Esophagus muscularis mucosa (tissue), 4 donors: ENCODE data around the gene THBS1. TPM values are rescaled to one million over a fixed set of nuclear protein-coding genes. Genes with fewer than 3 reads are reported as not detected.
A peak's percentile ranks its signal among the peaks of the same experiment; 100 is the strongest.

Source experiments
- DNase-seq: peaks from one replicate; pipeline ENCODE4 v3.0.0-alpha.2; 2017; ENCODE audit errors: extremely low spot score
- H3K27ac ChIP-seq, 4 donors: fragments of 200-600 bp; sonication (generic); replicated peaks in 1 of 4; 1 replicate in 3 of 4; 2 replicates in 1 of 4; pipeline ENCODE4 v1.5.1; 2016 to 2019; ENCODE audit warnings: mild to moderate bottlenecking in 1 of 4
- H3K27me3 ChIP-seq, 4 donors: fragments of 200-600 bp; sonication (generic); one replicate each; pipeline versions ENCODE4 v1.5.1 to v1.6.0; 2016 to 2019
- H3K36me3 ChIP-seq, 4 donors: fragments of 200-600 bp; sonication (generic); one replicate each; pipeline ENCODE4 v1.5.1; 2016 to 2019
- H3K4me1 ChIP-seq, 4 donors: fragments of 200-600 bp; sonication (generic); one replicate each; pipeline ENCODE4 v1.5.1; 2016 to 2019
- H3K4me3 ChIP-seq, 4 donors: fragments of 200-600 bp; sonication (generic); 1 replicate in 2 of 4; 2 replicates in 2 of 4; pipeline ENCODE4 v1.5.1; 2016 to 2019; ENCODE audit warnings: mild to moderate bottlenecking in 4 of 4, moderate library complexity in 1 of 4
- H3K9me3 ChIP-seq, 4 donors: fragments of 200-600 bp; sonication (generic); 1 replicate in 3 of 4; 2 replicates in 1 of 4; pipeline ENCODE4 v1.5.1; 2016 to 2019
- EP300 ChIP-seq: sonication (generic); formaldehyde crosslinking; IDR thresholded peaks from one replicate; pipeline ENCODE4 v1.6.1; 2017; ENCODE audit warnings: antibody characterized with exemption
- POLR2A ChIP-seq: fragments of 450-650 bp; IDR thresholded peaks from one replicate; pipeline ENCODE4 v1.6.1; 2017; ENCODE audit warnings: antibody characterized with exemption, moderate library complexity, mild to moderate bottlenecking, low read depth
- POLR2AphosphoS5 ChIP-seq, 2 donors: sonication (generic); formaldehyde crosslinking; IDR thresholded peaks; one replicate each; pipeline ENCODE4 v1.6.1; 2017; ENCODE audit warnings: antibody characterized with exemption in 2 of 2
- WGBS: methylation state at CpG from one replicate; pipeline ENCODE4 v1.1.5; 2018; 5-methylcytosine and 5-hydroxymethylcytosine counted together
- intact Hi-C: fragments of 100-400 bp; cut with DNase I; formaldehyde crosslinking; loops from one replicate; pipeline ENCODE4 v1.15.1; 2023
- total RNA-seq, 4 donors: library from RNA; depleted of rRNA; stranded (reverse); fragments of >200 nt; gene quantifications; one replicate each; pipeline versions ENCODE4 v1.1.0 to v1.2.1, GENCODE V29; 2016
- TF ChIP-seq, protein P1 (sequence below), 3 experiments: fragments of 200-600 bp in 2 of 3; fragments of 450-650 bp in 1 of 3; sonication (generic) in 2 of 3; IDR thresholded peaks; one replicate each; pipeline ENCODE4 v1.5.1; 2017 to 2019; ENCODE audit warnings: antibody characterized with exemption in 3 of 3, mild to moderate bottlenecking in 2 of 3, moderate library complexity in 1 of 3

The THBS1 gene
- total RNA-seq, 4 donors from 2014 or later: 188 to 4,072 (median 270) TPM

DNA sequence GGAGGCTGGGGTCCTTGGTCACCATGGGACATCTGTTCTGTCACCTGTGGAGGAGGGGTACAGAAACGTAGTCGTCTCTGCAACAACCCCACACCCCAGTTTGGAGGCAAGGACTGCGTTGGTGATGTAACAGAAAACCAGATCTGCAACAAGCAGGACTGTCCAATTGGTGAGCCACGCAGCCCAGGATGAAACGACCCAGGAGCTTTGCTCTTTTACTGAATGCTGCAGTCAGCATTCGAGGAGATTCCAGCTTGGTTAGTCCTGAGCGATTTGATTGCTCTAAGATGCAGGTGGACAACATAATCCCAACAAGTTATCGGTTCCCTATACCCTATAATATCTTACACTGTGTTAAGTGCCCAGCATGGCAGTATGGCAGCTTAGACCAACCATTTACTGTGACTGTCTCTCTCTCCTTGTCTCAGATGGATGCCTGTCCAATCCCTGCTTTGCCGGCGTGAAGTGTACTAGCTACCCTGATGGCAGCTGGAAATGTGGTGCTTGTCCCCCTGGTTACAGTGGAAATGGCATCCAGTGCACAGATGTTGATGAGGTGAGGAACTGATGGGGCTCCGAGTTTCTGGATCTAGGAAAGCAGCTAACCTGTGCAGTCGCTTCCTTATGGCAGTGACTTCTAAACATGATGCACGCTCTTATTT lies 7.8 kb downstream of the THBS1 start:
- no peak overlapping the region for H3K4me3 ChIP-seq
- intact Hi-C loops: loop anchor here (10.0 kb wide), 1 partner anchor 884 kb away; no protein-coding TSS in a partner anchor
- H3K9me3 ChIP-seq: no peaks in the 10 kb centered on the region
- no peaks in the 10 kb centered on the region for H3K27me3 ChIP-seq
- no peak for DNase-seq
- H3K4me1 ChIP-seq: peaks cover 32 to 97% (median 96%) of the 10 kb centered on the region in 4 donors
- WGBS: 81% methylated on average over 13 of the region's 13 CpGs
- TF ChIP-seq POLR2A: no peak
- peak in 1 of 2 donors; percentile 57 for TF ChIP-seq POLR2AphosphoS5 (IDR thresholded peaks at IDR 0.05)
- TF ChIP-seq EP300: no peak
- TF ChIP-seq, protein P1, sequence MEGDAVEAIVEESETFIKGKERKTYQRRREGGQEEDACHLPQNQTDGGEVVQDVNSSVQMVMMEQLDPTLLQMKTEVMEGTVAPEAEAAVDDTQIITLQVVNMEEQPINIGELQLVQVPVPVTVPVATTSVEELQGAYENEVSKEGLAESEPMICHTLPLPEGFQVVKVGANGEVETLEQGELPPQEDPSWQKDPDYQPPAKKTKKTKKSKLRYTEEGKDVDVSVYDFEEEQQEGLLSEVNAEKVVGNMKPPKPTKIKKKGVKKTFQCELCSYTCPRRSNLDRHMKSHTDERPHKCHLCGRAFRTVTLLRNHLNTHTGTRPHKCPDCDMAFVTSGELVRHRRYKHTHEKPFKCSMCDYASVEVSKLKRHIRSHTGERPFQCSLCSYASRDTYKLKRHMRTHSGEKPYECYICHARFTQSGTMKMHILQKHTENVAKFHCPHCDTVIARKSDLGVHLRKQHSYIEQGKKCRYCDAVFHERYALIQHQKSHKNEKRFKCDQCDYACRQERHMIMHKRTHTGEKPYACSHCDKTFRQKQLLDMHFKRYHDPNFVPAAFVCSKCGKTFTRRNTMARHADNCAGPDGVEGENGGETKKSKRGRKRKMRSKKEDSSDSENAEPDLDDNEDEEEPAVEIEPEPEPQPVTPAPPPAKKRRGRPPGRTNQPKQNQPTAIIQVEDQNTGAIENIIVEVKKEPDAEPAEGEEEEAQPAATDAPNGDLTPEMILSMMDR (IDR thresholded peaks at IDR 0.05): no peak
- H3K27ac ChIP-seq: peak overlapping the region; percentile 56 to 93 (median 72)
- H3K36me3 ChIP-seq: peaks cover 77 to 100% (median 100%) of the 10 kb centered on the region in 4 donors

DNA sequence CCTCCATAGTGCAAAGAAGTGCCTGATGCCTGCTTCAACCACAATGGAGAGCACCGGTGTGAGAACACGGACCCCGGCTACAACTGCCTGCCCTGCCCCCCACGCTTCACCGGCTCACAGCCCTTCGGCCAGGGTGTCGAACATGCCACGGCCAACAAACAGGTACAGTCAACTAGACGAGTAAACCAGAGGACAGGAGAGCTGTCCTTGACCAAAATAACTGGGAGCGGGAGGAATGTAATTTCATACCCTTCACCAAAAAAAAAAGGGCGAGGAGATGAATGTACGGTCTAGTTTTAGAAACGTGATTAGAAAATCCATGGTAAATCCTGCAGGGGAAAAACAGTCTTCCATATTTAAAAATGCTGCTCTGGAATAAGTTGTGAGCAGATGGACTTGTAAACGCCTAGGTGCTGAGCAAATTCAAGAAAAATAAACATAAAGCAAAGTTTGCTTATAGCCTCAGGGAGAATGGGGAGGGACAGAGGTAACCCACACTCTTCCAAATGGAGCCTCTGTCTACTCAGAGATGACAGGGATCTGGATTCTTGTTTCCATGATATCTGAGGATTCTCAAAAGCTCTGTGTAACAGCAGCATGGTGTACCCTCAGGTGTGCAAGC lies 8.4 kb downstream of the THBS1 start:
- peak overlapping the region; percentile 5 to 93 (median 72) for H3K27ac ChIP-seq
- TF ChIP-seq POLR2A: no peak
- no peak for TF ChIP-seq POLR2AphosphoS5 (IDR thresholded peaks at IDR 0.05)
- no peak for TF ChIP-seq EP300
- TF ChIP-seq, protein P1 (IDR thresholded peaks at IDR 0.05): no peak
- no peak for DNase-seq
- H3K36me3 ChIP-seq: peaks cover 79 to 100% (median 100%) of the 10 kb centered on the region in 4 donors
- H3K4me1 ChIP-seq: peaks cover 25 to 96% (median 95%) of the 10 kb centered on the region in 4 donors
- H3K9me3 ChIP-seq: no peaks in the 10 kb centered on the region
- no peaks in the 10 kb centered on the region for H3K27me3 ChIP-seq
- 68% methylated on average over 14 of the region's 14 CpGs for WGBS
- intact Hi-C loops: loop anchor here (10.0 kb wide), 1 partner anchor 885 kb away; no protein-coding TSS in a partner anchor
- H3K4me3 ChIP-seq: no peak overlapping the region

DNA sequence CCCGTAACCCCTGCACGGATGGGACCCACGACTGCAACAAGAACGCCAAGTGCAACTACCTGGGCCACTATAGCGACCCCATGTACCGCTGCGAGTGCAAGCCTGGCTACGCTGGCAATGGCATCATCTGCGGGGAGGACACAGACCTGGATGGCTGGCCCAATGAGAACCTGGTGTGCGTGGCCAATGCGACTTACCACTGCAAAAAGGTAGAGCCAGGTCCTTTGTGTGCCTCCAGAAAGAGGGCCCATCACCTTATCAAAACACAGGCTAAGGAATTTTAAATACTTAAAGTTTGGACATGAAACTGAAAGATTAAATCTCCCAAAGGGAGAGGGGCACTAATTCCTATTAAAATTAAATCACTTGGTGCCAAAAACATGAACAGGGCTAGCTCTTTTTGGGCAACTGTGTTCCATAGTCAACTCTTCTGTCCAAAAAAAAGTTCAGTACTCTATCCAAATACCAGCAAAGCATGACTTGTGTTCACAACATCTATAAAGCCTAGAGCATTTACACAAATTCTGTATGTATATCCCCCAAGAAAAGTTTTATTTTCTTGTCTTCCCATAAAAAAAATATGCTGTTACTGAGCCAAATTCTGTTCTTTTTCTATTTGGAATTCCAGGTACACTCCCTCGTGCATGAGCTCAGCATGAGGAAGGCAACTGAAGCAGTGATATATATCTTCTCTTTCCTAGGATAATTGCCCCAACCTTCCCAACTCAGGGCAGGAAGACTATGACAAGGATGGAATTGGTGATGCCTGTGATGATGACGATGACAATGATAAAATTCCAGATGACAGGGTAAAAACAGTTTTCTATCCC lies 9.2 kb downstream of the THBS1 start:
- Histone ChIP-seq H3K27ac (peak overlapping the region; percentile 5 to 87 (median 32)), H3K27me3 (no peaks in the 10 kb centered on the region), H3K9me3 (no peaks in the 10 kb centered on the region), H3K4me1 (peaks cover 24 to 96% (median 92%) of the 10 kb centered on the region in 4 donors), H3K4me3 (no peak overlapping the region), H3K36me3 (peaks cover 78 to 100% (median 100%) of the 10 kb centered on the region in 4 donors)
- WGBS: 85% methylated on average over 9 of the region's 13 CpGs
- intact Hi-C loops: loop anchor here (10.0 kb wide), 1 partner anchor 885 kb away; no protein-coding TSS in a partner anchor
- TF ChIP-seq POLR2AphosphoS5 (IDR thresholded peaks at IDR 0.05): peak in 1 of 2 donors; percentile 66
- TF ChIP-seq POLR2A: no peak
- DNase-seq: no peak

DNA sequence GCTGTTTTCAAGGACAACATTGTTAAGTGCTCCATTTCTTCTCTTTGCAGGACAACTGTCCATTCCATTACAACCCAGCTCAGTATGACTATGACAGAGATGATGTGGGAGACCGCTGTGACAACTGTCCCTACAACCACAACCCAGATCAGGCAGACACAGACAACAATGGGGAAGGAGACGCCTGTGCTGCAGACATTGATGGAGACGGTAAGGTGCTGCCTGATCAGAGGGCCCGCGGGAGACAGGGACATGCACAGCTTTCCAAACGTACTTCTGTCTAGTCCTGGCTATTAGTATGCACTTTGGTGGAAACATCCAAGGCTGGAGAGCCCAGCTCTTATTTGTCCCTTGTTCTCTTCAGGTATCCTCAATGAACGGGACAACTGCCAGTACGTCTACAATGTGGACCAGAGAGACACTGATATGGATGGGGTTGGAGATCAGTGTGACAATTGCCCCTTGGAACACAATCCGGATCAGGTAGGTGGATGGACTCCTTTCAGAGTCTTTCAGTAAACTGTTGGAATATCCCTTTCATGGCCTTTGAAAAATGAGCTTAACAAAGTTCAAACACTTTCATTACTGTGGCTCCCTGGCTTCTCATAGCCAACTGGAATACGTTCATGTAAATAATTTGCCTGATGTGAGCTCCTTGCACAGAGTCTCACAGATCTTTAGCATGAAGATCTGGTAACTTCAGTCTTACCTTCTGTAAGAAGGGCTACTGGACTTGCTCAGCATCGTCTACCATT lies 10.4 kb downstream of the THBS1 start:
- TF ChIP-seq POLR2AphosphoS5 (IDR thresholded peaks at IDR 0.05) (peak in 1 of 2 donors; percentile 72), POLR2A (no peak), EP300 (no peak)
- TF ChIP-seq, protein P1 (IDR thresholded peaks at IDR 0.05): no peak
- intact Hi-C loops: no loop called here
- Histone ChIP-seq H3K27ac (peak overlapping the region; percentile 5 to 87 (median 34)), H3K36me3 (peaks cover 75 to 100% (median 99%) of the 10 kb centered on the region in 4 donors), H3K4me3 (no peak overlapping the region), H3K9me3 (no peaks in the 10 kb centered on the region), H3K4me1 (peaks cover 13 to 95% (median 91%) of the 10 kb centered on the region in 4 donors), H3K27me3 (no peaks in the 10 kb centered on the region)
- no peak for DNase-seq
- WGBS: 64% methylated on average over 6 of the region's 11 CpGs
